ENCODE results near the gene MTERF4.

GRCh38 chr2:241112592-241112991, 10.5 kb upstream of the MTERF4 start:
- TF ChIP-seq GATA3 (IDR thresholded peaks at IDR 0.05; ENCODE audit: low read depth, low read length) (no peak), GATA2 (IDR thresholded peaks at IDR 0.05; ENCODE audit: low read depth, low read length) (no peak)
